D721Med (cell line): ENCODE results near the gene IRX2.

Experiments
- DNase-seq: peaks from one replicate; pipeline ENCODE4 v3.0.0; 2011; ENCODE audit warnings: low spot score; ENCODE audit not compliant: insufficient read length
- FAIRE-seq: peaks from 2 replicates; lab custom pipeline; 2011; peaks lifted over from hg19 to GRCh38; lab: Jason Lieb, UNC
- TF ChIP-seq, protein P1 (sequence below): IDR thresholded peaks from 2 replicates; pipeline ENCODE4 v1.5.1; 2012; ENCODE audit warnings: mild to moderate bottlenecking, control low read depth; ENCODE audit not compliant: insufficient read depth; ENCODE audit errors: missing control alignments

Gene IRX2

DNA sequence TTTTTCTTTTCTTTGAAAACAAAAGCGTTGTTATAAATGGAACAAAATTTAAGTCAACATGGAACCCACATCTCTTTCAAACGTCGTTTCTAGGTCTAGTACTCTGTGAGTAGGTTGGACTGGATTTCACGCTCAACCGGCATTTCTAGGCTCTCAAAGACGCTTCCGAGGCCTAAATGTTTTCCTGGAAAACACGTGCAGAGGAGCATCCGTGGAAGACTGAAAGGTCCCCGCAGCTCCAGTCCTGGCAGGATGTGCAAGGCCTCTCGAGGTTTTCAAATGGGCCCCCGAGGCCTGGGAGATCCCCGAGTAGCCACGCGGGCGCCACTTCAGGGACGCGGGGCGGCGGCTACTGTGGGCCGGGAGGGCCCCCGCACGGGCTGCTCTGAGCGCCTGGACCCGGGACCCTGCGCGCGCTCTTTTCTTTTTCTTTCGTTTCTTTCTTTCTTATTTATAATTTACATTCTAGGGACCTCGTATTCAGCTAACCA lies 4.2 kb upstream of the IRX2 start:
- DNase-seq (no peak), FAIRE-seq (no peak)
- TF ChIP-seq, protein P1, sequence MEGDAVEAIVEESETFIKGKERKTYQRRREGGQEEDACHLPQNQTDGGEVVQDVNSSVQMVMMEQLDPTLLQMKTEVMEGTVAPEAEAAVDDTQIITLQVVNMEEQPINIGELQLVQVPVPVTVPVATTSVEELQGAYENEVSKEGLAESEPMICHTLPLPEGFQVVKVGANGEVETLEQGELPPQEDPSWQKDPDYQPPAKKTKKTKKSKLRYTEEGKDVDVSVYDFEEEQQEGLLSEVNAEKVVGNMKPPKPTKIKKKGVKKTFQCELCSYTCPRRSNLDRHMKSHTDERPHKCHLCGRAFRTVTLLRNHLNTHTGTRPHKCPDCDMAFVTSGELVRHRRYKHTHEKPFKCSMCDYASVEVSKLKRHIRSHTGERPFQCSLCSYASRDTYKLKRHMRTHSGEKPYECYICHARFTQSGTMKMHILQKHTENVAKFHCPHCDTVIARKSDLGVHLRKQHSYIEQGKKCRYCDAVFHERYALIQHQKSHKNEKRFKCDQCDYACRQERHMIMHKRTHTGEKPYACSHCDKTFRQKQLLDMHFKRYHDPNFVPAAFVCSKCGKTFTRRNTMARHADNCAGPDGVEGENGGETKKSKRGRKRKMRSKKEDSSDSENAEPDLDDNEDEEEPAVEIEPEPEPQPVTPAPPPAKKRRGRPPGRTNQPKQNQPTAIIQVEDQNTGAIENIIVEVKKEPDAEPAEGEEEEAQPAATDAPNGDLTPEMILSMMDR, result no peak

DNA sequence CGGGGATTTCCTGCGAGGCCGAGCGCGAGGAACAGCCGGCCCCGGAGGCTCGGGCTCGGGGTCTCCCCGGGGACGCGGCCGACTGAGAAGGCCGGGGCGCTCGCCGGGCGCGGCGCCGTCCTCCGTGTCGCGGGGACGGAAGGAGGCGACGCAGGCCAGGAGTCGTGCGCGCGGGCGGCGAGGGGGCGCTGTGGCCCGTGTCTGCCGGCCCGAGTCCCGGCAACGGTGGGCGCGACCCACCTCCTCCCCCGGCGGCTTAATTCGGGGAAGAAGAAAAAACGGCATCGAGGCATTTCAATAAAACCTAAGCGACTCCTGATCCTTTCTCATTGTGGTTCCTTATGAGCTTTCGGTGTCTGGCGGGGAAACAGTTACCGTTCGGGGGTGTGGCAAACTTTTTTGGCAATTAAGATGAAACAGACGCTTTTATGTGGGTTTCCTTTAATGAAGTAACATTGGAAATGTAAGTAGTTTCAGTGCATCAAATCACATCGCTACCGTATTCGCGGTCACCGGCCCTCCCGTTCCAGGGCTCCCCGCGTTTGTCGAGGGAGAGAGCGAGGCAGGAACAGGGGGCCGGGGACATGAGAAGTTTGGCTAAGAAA lies 3.7 kb upstream of the IRX2 start:
- no peak for DNase-seq
- TF ChIP-seq, protein P1, result peak; percentile 34
- FAIRE-seq, result no peak

DNA sequence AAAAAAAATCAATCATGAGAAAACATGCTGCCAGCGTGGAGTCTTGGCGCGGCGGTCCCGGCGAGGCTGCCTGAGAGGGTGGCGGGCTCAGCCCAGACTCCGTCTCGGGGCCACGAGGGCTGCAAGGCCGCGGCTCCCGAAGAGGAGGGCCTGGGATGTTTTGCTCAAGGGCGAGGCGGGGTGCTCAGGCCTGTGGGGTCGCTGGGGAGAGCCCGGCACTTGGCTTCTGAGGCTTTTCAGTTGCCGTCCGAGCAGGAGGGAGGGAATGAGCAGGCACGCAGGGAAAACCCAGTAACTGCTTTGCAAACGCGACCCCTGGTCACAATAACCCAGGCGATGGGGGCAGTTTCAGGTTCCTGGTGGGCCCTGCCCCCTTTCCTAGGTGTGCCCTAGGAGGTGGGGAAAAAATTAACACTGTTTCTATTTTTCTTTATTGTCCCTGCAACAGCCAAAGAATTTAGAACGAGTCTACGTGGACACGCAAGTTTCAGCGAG lies 3.2 kb upstream of the IRX2 start:
- no peak for FAIRE-seq
- TF ChIP-seq, protein P1, result no peak

DNA sequence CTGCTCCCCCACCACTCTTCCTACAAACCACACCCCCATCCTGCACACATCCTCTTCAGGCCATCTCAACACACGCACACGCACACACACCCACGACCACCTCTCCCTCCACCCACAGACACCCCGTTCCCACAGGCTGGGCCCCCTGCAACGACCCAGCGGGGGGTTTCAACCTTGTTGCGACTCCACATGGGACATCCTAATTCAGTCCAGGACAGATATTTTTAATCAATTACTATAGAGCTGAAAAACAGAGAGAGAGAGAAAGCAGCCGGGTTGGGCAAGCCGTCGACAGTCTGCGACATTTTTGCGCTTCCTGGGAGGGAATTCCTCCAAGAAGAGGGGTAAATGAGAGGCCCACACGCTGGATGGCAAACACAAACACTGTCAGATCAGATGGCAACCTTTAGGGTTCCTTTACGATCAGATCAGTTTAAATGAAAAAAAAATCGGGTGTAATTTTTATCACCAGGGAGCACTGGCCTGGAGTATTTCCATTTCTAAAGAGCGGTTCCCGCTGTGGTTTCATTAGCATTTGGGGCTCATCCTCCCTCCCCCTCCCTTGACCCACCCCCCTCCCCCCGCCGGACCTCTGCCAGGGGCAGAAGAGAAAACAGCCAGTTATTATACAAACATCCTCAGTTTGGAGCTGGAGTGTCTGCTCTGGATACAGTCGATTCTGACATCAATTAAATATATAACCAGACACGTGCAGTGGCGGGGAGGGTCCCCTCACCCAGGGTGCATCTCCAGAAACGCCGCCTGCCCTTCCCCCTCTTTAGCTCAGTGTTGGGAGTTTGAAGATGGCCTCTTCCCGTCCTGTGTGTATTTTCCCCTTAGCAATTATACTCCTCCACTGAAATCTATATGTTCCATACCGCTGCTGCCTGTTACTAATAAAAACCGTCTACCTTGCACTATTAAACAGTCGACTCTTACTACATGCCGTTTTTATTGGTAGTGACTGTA lies 2.3 kb upstream of the IRX2 start:
- TF ChIP-seq, protein P1, result no peak
- DNase-seq, result no peak
- no peak for FAIRE-seq

More for the DNA sequence above, 3.2 kb upstream of the IRX2 start:
- DNase-seq, result no peak

DNA sequence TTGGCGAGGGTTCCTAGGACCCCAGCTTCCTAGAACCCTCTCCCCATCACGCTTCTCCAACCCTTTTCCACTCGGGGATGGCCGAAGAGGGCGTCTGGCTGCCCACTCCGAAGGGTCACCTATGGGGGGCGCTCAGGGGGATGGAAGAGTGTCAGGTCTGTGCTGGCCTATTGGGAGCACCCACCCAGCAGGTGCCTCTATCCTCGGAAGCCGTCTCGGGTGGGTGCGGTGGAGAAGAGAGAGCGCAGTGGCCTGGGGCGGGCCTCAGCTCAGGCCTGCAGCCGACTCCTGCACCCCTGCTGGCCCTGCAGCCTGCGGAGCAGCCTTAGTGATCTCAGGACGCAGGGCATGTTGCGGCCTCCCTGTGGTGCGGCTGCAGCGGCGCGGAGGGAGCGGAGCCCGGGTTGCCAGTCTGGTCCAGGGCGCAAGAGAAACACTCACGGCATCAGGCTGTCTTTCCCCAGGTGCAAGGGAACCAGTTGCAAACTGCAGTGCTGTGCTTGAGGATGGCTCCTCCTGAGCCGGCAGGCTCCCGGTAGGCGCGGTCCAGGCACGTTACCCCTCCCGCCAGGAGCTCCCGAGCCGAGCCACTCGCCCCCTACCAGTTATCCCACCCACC lies 1.5 kb upstream of the IRX2 start:
- FAIRE-seq (no peak), DNase-seq (no peak)
- TF ChIP-seq, protein P1, result no peak

DNA sequence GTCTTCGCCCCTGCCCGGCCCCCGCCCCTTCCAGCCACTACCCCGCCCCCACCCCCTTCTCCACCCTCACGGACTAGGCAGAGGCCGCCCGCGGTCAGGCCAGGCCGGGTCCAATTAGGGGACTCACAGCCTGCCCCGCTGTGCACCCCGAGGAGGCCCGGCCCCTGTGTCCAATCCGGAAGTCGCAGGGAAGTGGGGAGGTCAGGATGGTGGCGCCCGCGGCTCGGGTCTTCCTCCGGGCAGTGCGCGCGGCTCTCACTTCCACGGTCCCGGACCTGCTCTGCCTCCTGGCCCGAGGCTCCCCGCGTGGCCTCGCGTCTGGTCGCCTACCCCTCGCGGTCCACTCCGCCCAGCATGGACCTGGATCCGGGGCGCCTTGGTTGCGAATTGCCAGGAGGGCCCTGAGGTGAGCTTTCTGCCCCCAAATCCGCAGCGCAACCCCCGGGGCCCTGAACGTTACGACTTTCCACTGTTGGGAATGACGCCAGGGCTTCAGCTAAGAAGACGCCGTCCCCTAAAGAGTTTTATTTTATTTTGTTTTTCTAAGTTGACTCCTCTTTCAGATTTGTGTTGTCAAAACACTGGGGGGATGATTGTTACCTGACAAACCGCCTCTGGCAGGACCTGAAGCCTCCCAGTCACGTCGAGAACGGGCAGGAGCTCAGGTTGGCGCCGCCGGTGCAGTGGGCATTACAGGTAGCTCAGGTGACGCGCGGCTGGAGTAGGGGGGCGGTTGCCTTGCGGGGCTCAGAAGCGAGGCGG lies 763 bp upstream of the IRX2 start:
- FAIRE-seq (no peak), DNase-seq (no peak)

More for the DNA sequence above, 763 bp upstream of the IRX2 start:
- TF ChIP-seq, protein P1, result no peak
